ENCODE data around the gene PTK7. TPM values are rescaled to one million over a fixed set of nuclear protein-coding genes. Genes with fewer than 3 reads are reported as not detected.
A peak's percentile ranks its signal among the peaks of the same experiment; 100 is the strongest.

The PTK7 gene
- total RNA-seq, 5 donors from 2014 or later (not counting 1 experiment from before 2014, with no cell fraction given) = 0.56 to 11.3 (median 1.6) TPM

GRCh38 chr6:43149265-43149664 is 73.2 kb downstream of the PTK7 start:
- Histone ChIP-seq H3K9me3 (no peaks in the 10 kb centered on the region), H3K4me3 (ENCODE audit: control insufficient read depth in 1 of 2, extremely low read depth in 1 of 2, low read length in 1 of 2) (no peak overlapping the region), H3K4me1 (ENCODE audit: control insufficient read depth in 1 of 2, extremely low read depth in 1 of 2, insufficient read depth in 2 of 2, low read length in 2 of 2) (no peaks in the 10 kb centered on the region), H3K36me3 (ENCODE audit: control insufficient read depth in 2 of 2, extremely low read depth in 1 of 2, insufficient read depth in 1 of 2, low read length in 1 of 2) (no peaks in the 10 kb centered on the region), H3K27me3 (replicated peaks in 1 of 2; ENCODE audit: control insufficient read depth in 2 of 2, extremely low read depth in 1 of 2, insufficient read depth in 2 of 2, low read length in 1 of 2) (peaks cover 0 to 2% of the 10 kb centered on the region in 2 experiments), H3K27ac (ENCODE audit: low read length) (no peak overlapping the region)
- ChIA-PET CTCF (interaction anchor here in 1 of 2 donors (0.6 kb wide), 1 partner anchor 272 kb away, joined by 11 read pairs; no protein-coding TSS in a partner anchor), POLR2A (no interaction called here)
- no peaks in the 10 kb centered on the region for H3K9me3 Mint-ChIP-seq
- H3K36me3 Mint-ChIP-seq = no peaks in the 10 kb centered on the region
- H3K27me3 Mint-ChIP-seq = peaks cover 0 to 3% of the 10 kb centered on the region in 2 donors
- no peak overlapping the region for H3K27ac Mint-ChIP-seq
- no peaks in the 10 kb centered on the region for H3K4me1 Mint-ChIP-seq
- no peak overlapping the region for H3K4me3 Mint-ChIP-seq
- DNase-seq (no peak), ATAC-seq (replicated peaks in 1 of 4) (no peak)
- 100% methylated on average over 1 of the region's 1 CpG for WGBS (ENCODE audit: insufficient coverage)

- no peak overlapping the region for H3K4me3 Mint-ChIP-seq
- Histone ChIP-seq H3K27ac (ENCODE audit: low read length) (no peak overlapping the region), H3K4me1 (ENCODE audit: control insufficient read depth in 1 of 2, extremely low read depth in 1 of 2, insufficient read depth in 2 of 2, low read length in 2 of 2) (no peaks in the 10 kb centered on the region), H3K27me3 (replicated peaks in 1 of 2; ENCODE audit: control insufficient read depth in 2 of 2, extremely low read depth in 1 of 2, insufficient read depth in 2 of 2, low read length in 1 of 2) (peaks cover 0 to 5% of the 10 kb centered on the region in 2 experiments), H3K9me3 (no peaks in the 10 kb centered on the region), H3K36me3 (ENCODE audit: control insufficient read depth in 2 of 2, extremely low read depth in 1 of 2, insufficient read depth in 1 of 2, low read length in 1 of 2) (no peaks in the 10 kb centered on the region), H3K4me3 (ENCODE audit: control insufficient read depth in 1 of 2, extremely low read depth in 1 of 2, low read length in 1 of 2) (no peak overlapping the region)
- H3K27me3 Mint-ChIP-seq = peaks cover 0 to 3% of the 10 kb centered on the region in 2 donors
- WGBS (ENCODE audit: insufficient coverage) = 95% methylated on average over 6 of the region's 7 CpGs
- H3K4me1 Mint-ChIP-seq = no peaks in the 10 kb centered on the region
- CTCF ChIA-PET = interaction anchor here (0.5 to 0.6 kb wide), 3 partner anchors 305 to 1467 kb away, joined by 4 to 6 read pairs (median 6); no protein-coding TSS in a partner anchor
- POLR2A ChIA-PET = interaction anchor here in 1 of 2 donors (0.5 kb wide), 1 partner anchor 1087 kb away, joined by 4 read pairs; no protein-coding TSS in a partner anchor
- ATAC-seq (replicated peaks in 1 of 4) (no peak), DNase-seq (no peak)
- no peak overlapping the region for H3K27ac Mint-ChIP-seq
- no peaks in the 10 kb centered on the region for H3K36me3 Mint-ChIP-seq
- H3K9me3 Mint-ChIP-seq = no peaks in the 10 kb centered on the region
Observed at GRCh38 chr6:43150051-43150751, 74.1 kb downstream of the PTK7 start.

GRCh38 chr6:43159599-43159998 is 83.5 kb downstream of the PTK7 start:
- H3K9me3 ChIP-seq = no peaks in the 10 kb centered on the region
- peaks cover 0 to 10% of the 10 kb centered on the region in 2 donors for H3K36me3 ChIP-seq (ENCODE audit: control insufficient read depth in 2 of 2, extremely low read depth in 1 of 2, insufficient read depth in 1 of 2, low read length in 1 of 2)
- no peaks in the 10 kb centered on the region for H3K9me3 Mint-ChIP-seq
- CTCF ChIA-PET = no interaction called here
- H3K27me3 Mint-ChIP-seq = no peaks in the 10 kb centered on the region
- no peaks in the 10 kb centered on the region for H3K4me1 ChIP-seq (ENCODE audit: control insufficient read depth in 1 of 2, extremely low read depth in 1 of 2, insufficient read depth in 2 of 2, low read length in 2 of 2)
- no peak overlapping the region for H3K27ac Mint-ChIP-seq
- ATAC-seq (replicated peaks in 1 of 4) (no peak), DNase-seq (no peak)
- H3K4me3 ChIP-seq (ENCODE audit: control insufficient read depth in 1 of 2, extremely low read depth in 1 of 2, low read length in 1 of 2) = no peak overlapping the region
- no peaks in the 10 kb centered on the region for H3K36me3 Mint-ChIP-seq
- WGBS (ENCODE audit: insufficient coverage) = 98% methylated on average over 8 of the region's 11 CpGs
- no peak overlapping the region for H3K4me3 Mint-ChIP-seq
- no peak overlapping the region for H3K27ac ChIP-seq (ENCODE audit: low read length)
- no peaks in the 10 kb centered on the region for H3K4me1 Mint-ChIP-seq
- POLR2A ChIA-PET = no interaction called here
- H3K27me3 ChIP-seq (replicated peaks in 1 of 2; ENCODE audit: control insufficient read depth in 2 of 2, extremely low read depth in 1 of 2, insufficient read depth in 2 of 2, low read length in 1 of 2) = peaks cover 0 to 6% of the 10 kb centered on the region in 2 experiments

- H3K4me1 ChIP-seq (ENCODE audit: control insufficient read depth in 1 of 2, extremely low read depth in 1 of 2, insufficient read depth in 2 of 2, low read length in 2 of 2) = no peaks in the 10 kb centered on the region
- Mint-ChIP-seq H3K36me3 (no peaks in the 10 kb centered on the region), H3K27ac (no peak overlapping the region), H3K4me3 (no peak overlapping the region), H3K4me1 (no peaks in the 10 kb centered on the region), H3K9me3 (no peaks in the 10 kb centered on the region), H3K27me3 (no peaks in the 10 kb centered on the region)
- ChIA-PET POLR2A (interaction anchor here in 1 of 2 donors (0.6 to 0.7 kb wide), 3 partner anchors 240 to 313 kb away, joined by 4 to 9 read pairs (median 5); partner anchors contain the start of gene TJAP1), CTCF (interaction anchor here in 1 of 2 donors (0.6 kb wide), 1 partner anchor 151 kb away, joined by 3 read pairs; no protein-coding TSS in a partner anchor)
- peaks cover 0 to 2% of the 10 kb centered on the region in 2 experiments for H3K27me3 ChIP-seq (replicated peaks in 1 of 2; ENCODE audit: control insufficient read depth in 2 of 2, extremely low read depth in 1 of 2, insufficient read depth in 2 of 2, low read length in 1 of 2)
- DNase-seq (no peak), ATAC-seq (replicated peaks in 1 of 4) (no peak)
- no peaks in the 10 kb centered on the region for H3K9me3 ChIP-seq
- no peak overlapping the region for H3K27ac ChIP-seq (ENCODE audit: low read length)
- H3K36me3 ChIP-seq (ENCODE audit: control insufficient read depth in 2 of 2, extremely low read depth in 1 of 2, insufficient read depth in 1 of 2, low read length in 1 of 2) = peaks cover 0 to 8% of the 10 kb centered on the region in 2 donors
- H3K4me3 ChIP-seq (ENCODE audit: control insufficient read depth in 1 of 2, extremely low read depth in 1 of 2, low read length in 1 of 2) = no peak overlapping the region
Observed at GRCh38 chr6:43163899-43164298, 87.8 kb downstream of the PTK7 start.

GRCh38 chr6:43170417-43170930 is 94.4 kb downstream of the PTK7 start:
- peak overlapping the region; percentile 89 to 98 for H3K27ac Mint-ChIP-seq
- Histone ChIP-seq H3K27ac (ENCODE audit: low read length) (peak overlapping the region; percentile 65), H3K36me3 (ENCODE audit: control insufficient read depth in 2 of 2, extremely low read depth in 1 of 2, insufficient read depth in 1 of 2, low read length in 1 of 2) (peaks cover 0 to 7% of the 10 kb centered on the region in 2 donors), H3K4me1 (ENCODE audit: control insufficient read depth in 1 of 2, extremely low read depth in 1 of 2, insufficient read depth in 2 of 2, low read length in 2 of 2) (peaks cover 26 to 41% of the 10 kb centered on the region in 2 experiments), H3K4me3 (ENCODE audit: control insufficient read depth in 1 of 2, extremely low read depth in 1 of 2, low read length in 1 of 2) (peak overlapping the region; percentile 58 to 79), H3K27me3 (replicated peaks in 1 of 2; ENCODE audit: control insufficient read depth in 2 of 2, extremely low read depth in 1 of 2, insufficient read depth in 2 of 2, low read length in 1 of 2) (peaks cover 0 to 6% of the 10 kb centered on the region in 2 experiments), H3K9me3 (no peaks in the 10 kb centered on the region)
- POLR2A ChIA-PET = no interaction called here
- DNase-seq (no peak), ATAC-seq (replicated peaks in 1 of 4) (no peak)
- H3K4me3 Mint-ChIP-seq = peak overlapping the region; percentile 88 to 91 (median 88)
- no peaks in the 10 kb centered on the region for H3K9me3 Mint-ChIP-seq
- WGBS (ENCODE audit: insufficient coverage) = 14% methylated on average over 4 of the region's 18 CpGs
- CTCF ChIA-PET = interaction anchor here (1.0 to 1.1 kb wide), 2 partner anchors 21 to 59 kb away, joined by 3 read pairs; partner anchors contain the start of gene DNPH1 (in 1 of the 2)
- peaks cover 38 to 42% (median 40%) of the 10 kb centered on the region in 3 donors for H3K4me1 Mint-ChIP-seq
- H3K36me3 Mint-ChIP-seq = peaks cover 3% of the 10 kb centered on the region
- H3K27me3 Mint-ChIP-seq = no peaks in the 10 kb centered on the region

GRCh38 chr6:43170931-43171706 is 95.0 kb downstream of the PTK7 start, which contains the start of gene SRF:
SRF (plus strand) TSS chr6:43171269; CDS start chr6:43171657, 388 bp downstream.
- H3K4me1 Mint-ChIP-seq = peaks cover 41 to 48% (median 43%) of the 10 kb centered on the region in 3 donors
- WGBS (ENCODE audit: insufficient coverage) = under 1% methylated on average over 79 of the region's 83 CpGs

More at GRCh38 chr6:43170931-43171706, 95.0 kb downstream of the PTK7 start, which contains the start of gene SRF:
- POLR2A ChIA-PET = no interaction called here
- Histone ChIP-seq H3K27me3 (replicated peaks in 1 of 2; ENCODE audit: control insufficient read depth in 2 of 2, extremely low read depth in 1 of 2, insufficient read depth in 2 of 2, low read length in 1 of 2) (peaks cover 0 to 6% of the 10 kb centered on the region in 2 experiments), H3K4me3 (ENCODE audit: control insufficient read depth in 1 of 2, extremely low read depth in 1 of 2, low read length in 1 of 2) (peak within 1 kb of the TSS; percentile 78 to 80), H3K9me3 (no peaks in the 10 kb centered on the region), H3K4me1 (ENCODE audit: control insufficient read depth in 1 of 2, extremely low read depth in 1 of 2, insufficient read depth in 2 of 2, low read length in 2 of 2) (peaks cover 26 to 47% of the 10 kb centered on the region in 2 experiments), H3K27ac (ENCODE audit: low read length) (peak within 1 kb of the TSS; percentile 80), H3K36me3 (ENCODE audit: control insufficient read depth in 2 of 2, extremely low read depth in 1 of 2, insufficient read depth in 1 of 2, low read length in 1 of 2) (peaks cover 4 to 13% of the 10 kb centered on the region in 2 donors)
- peak within 1 kb of the TSS; percentile 91 to 98 for H3K27ac Mint-ChIP-seq
- no peaks in the 10 kb centered on the region for H3K27me3 Mint-ChIP-seq
- peak; percentile 77 to 84 (median 79) for ATAC-seq (replicated peaks in 1 of 4)
- CTCF ChIA-PET = interaction anchor here in 1 of 2 donors (1.0 kb wide), 1 partner anchor 20 kb away, joined by 3 read pairs; no protein-coding TSS in a partner anchor
- peak within 1 kb of the TSS; percentile 88 to 93 (median 92) for H3K4me3 Mint-ChIP-seq
- H3K9me3 Mint-ChIP-seq = no peaks in the 10 kb centered on the region
- H3K36me3 Mint-ChIP-seq = peaks cover 5% of the 10 kb centered on the region
- DNase-seq = peak; percentile 95 to 99 (median 99)

Data from T-cell (primary cell).